Measurements from ENCODE around the gene KICS2. TPM values are rescaled to one million over a fixed set of nuclear protein-coding genes. Genes with fewer than 3 reads are reported as not detected.

Gene KICS2
- total and polyA plus RNA-seq, 9 of the 15 experiments (the other 6 are each of a cell fraction or from before 2014, with no cell fraction given) = 2.3 to 6.4 (median 5.5) TPM

DNA sequence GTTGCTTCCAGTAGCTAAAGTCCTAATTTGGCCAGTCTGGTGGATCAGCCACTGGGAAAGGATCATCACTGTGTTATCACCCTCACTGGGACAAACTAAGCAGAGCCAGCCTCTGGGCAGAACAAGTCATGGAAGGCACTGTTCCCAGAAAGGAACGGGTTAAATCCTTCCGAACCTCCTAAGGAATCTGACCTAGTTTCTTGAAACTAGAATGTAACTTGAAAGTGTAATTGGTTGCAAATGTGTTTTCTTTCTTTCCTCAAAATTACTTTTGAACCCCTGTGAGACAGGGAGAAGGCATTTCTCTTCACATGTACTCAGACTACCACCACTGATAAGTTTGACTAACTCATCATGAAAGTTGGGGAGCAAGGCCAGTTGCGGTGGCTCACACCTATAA, 18.7 kb upstream of the KICS2 start:
- Histone ChIP-seq H3K9ac (ENCODE audit: insufficient read depth in 1 of 2, low read depth in 2 of 2, low read length in 2 of 2) (no peak overlapping the region), H3K9me1 (ENCODE audit: control insufficient read depth, insufficient read depth, low read length) (no peaks in the 10 kb centered on the region), H3K27ac (ENCODE audit: extremely low read depth, low read depth, low read length) (no peak overlapping the region), H3K9me3 (replicated peaks; ENCODE audit: control insufficient read depth, insufficient read depth, low read depth, low read length) (no peaks in the 10 kb centered on the region), H4K20me1 (replicated peaks; ENCODE audit: control insufficient read depth, insufficient read depth, low read length) (no peaks in the 10 kb centered on the region; the same call in 1 of the 2 replicates), H3K4me3 (no peak overlapping the region), H3K27me3 (ENCODE audit: control insufficient read depth in 2 of 2, insufficient read depth in 2 of 2, low read length in 2 of 2) (peaks cover 8% of the 10 kb centered on the region in 2 experiments; a peak in 4 of 5 replicates), H3K36me3 (ENCODE audit: control insufficient read depth, insufficient read depth, low read length) (no peaks in the 10 kb centered on the region), H2AFZ (ENCODE audit: low read depth, low read length) (no peak overlapping the region), H3K79me2 (ENCODE audit: control insufficient read depth, insufficient read depth, low read length) (no peaks in the 10 kb centered on the region), H3K4me1 (replicated peaks in 1 of 2; ENCODE audit: control insufficient read depth in 2 of 2, insufficient read depth in 2 of 2, low read length in 2 of 2) (no peaks in the 10 kb centered on the region), H3K4me2 (ENCODE audit: insufficient read depth, low read length) (no peak overlapping the region)
- no peak for DNase-seq (ENCODE audit: extremely low read depth in 1 of 4, low spot score in 3 of 4)
- CTCF ChIA-PET (ENCODE audit: low intra/inter-chr PET ratio) = no interaction called here
- no TSS peak for BruUV-seq (replicated peaks)
- TF ChIP-seq ZNF253 (CRISPR knock-in tag; conservative IDR thresholded peaks at IDR 0.05) = no peak
- no peak for TF ChIP-seq RBFOX2 (IDR thresholded peaks at IDR 0.05; ENCODE audit: low read depth, low read length)
- no peak for TF ChIP-seq GATAD2B (IDR thresholded peaks at IDR 0.05; ENCODE audit: borderline replicate concordance)
- TF ChIP-seq ZNF143 (CRISPR knock-in tag; IDR thresholded peaks at IDR 0.05) = no peak
- TF ChIP-seq TSC22D4 (tag; IDR thresholded peaks at IDR 0.05) = no peak
- no peak for TF ChIP-seq NR2C2 (CRISPR knock-in tag; IDR thresholded peaks at IDR 0.05)
- TF ChIP-seq NR2C2 (tag; IDR thresholded peaks at IDR 0.05) = no peak
- no peak for TF ChIP-seq CC2D1A (IDR thresholded peaks at IDR 0.05)
- no peak for TF ChIP-seq ZNF764 (CRISPR knock-in tag; IDR thresholded peaks at IDR 0.05; ENCODE audit: low read depth)
- TF ChIP-seq BCL6 (CRISPR knock-in tag; IDR thresholded peaks at IDR 0.05) = no peak
- TF ChIP-seq KDM5B (IDR thresholded peaks at IDR 0.05; ENCODE audit: insufficient replicate concordance, low read depth, low read length) = no peak
- TF ChIP-seq SRSF1 (IDR thresholded peaks at IDR 0.05; ENCODE audit: low read depth, low read length) = no peak
- no peak for TF ChIP-seq SLC30A9 (CRISPR knock-in tag; IDR thresholded peaks at IDR 0.05)
- TF ChIP-seq SNRNP70 (optimal IDR thresholded peaks at IDR 0.05; ENCODE audit: low read depth, low read length) = no peak
- TF ChIP-seq ZKSCAN3 (CRISPR knock-in tag; IDR thresholded peaks at IDR 0.05) = no peak
- no peak for TF ChIP-seq BMI1 (IDR thresholded peaks at IDR 0.05; ENCODE audit: low read length)
- no peak for TF ChIP-seq KAT2B (IDR thresholded peaks at IDR 0.05; ENCODE audit: low read depth, low read length)
- POLR2A ChIA-PET = no interaction called here
- no peak for FAIRE-seq
- no peak for ATAC-seq
- in situ Hi-C loops (cut with MboI) = no loop called here
- WGBS (ENCODE audit: insufficient coverage, low coverage, missing lambda C conversion rate) = 0% methylated on average over 2 of the region's 3 CpGs
- intact Hi-C loops (cut with micrococcal nuclease) = no loop called here

All from K562 (cell line).